ENCODE results near the gene TPRG1.

GRCh38 chr3:189158034-189158433 lies 13.7 kb upstream of the TPRG1 start:
- TF ChIP-seq CTCF (IDR thresholded peaks at IDR 0.05) (no peak), POLR2A (IDR thresholded peaks at IDR 0.05) (no peak)

All from body of pancreas (tissue), 4 donors.